NCI-H524 (cell line): ENCODE results near the gene FAM169A.
"Not testable (repeated sequence)": the region's sequence is repeated elsewhere in the genome, so short reads cannot be mapped to it uniquely, and the experiment has no call there.

ENCODE experiments used
- DNase-seq, 2 experiments: peaks; one replicate each; lab custom pipeline; 2025; lab: John Stamatoyannopoulos, UW

Gene FAM169A, protein sequence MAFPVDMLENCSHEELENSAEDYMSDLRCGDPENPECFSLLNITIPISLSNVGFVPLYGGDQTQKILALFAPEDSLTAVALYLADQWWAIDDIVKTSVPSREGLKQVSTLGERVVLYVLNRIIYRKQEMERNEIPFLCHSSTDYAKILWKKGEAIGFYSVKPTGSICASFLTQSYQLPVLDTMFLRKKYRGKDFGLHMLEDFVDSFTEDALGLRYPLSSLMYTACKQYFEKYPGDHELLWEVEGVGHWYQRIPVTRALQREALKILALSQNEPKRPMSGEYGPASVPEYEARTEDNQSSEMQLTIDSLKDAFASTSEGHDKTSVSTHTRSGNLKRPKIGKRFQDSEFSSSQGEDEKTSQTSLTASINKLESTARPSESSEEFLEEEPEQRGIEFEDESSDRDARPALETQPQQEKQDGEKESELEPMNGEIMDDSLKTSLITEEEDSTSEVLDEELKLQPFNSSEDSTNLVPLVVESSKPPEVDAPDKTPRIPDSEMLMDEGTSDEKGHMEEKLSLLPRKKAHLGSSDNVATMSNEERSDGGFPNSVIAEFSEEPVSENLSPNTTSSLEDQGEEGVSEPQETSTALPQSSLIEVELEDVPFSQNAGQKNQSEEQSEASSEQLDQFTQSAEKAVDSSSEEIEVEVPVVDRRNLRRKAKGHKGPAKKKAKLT

DNA sequence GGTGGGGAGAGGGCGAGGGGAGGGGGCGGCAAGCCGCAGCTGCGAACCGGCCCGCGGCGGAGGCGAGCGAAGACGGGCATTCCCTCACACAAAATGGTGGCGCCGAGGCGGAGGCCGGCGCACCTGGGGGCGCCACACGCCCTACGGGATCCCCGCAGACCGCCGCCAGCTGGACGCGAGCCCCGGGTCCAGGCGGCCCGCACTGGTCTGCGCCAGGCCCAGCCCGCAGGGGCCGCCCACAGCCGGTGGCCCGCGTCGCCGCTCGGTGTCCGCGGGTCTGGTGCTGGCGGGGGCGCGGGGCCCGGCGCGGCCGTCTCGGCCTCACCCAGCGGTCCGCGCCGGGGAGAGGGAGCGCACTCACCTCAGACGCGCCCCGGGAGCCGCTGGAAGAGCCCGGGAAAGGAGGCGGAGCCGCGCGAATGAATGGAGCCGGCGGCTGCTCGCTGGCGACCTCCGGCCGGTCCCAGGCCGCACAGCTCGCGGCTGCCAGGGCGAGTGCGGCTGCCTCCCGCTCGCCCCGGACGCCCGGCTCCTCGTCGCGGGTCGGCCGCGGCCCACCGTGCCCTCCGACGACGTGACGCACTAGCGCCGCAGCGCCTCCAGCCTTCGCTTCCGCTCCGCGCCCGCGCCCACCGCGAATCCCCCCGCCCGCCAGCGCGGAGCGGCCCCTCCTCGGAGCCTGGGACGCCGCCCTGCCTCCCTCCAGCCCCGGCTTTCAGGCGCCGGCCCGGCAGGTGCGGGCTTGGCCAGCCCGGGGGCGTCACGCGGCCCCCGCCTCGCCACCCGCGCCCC lies at the start of gene FAM169A:
FAM169A (minus strand) TSS at position 584 of the 792 bp plus-strand sequence. CDS start 24,711 bp downstream, outside the sequence.
- peak; percentile 28 to 59 for DNase-seq

DNA sequence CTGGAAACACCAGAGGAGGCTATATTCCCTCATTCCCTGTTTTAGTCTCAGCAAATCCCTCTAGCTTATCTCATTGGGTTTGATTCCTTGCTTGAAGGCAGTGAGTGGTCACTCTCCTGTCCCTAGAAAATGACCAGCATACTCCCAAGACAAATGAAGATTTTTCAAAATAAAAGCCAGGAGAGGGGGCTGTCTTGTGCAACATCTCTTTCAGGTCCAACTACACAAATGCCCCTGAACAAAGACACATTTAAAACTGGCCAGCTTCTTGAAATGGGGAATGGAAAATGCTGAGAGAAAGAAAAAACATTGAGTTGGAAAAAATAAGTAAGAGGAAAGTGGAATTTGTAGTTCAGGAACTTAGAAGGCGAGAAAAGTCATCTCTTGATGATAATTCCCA lies 49.3 kb upstream of the FAM169A start:
- DNase-seq = no peak

DNA sequence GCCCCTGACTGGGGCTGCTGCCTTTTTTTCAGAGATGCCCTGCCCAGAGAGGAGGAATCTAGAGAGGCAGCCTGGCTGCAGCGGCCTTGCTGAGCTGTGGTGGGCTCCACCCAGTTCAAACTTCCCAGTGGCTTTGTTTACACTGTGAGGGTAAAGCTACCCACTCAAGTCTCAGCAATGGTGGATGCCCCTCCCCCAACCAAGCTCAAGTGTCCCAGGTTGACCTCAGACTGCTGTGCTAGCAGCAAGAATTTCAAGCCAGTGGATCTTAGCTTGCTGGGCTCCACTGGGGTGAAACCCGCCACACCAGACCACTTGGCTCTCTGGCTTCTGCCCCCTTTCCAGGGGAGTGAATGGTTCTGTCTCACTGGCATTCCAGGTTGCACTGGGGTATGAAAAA lies 45.2 kb upstream of the FAM169A start:
- DNase-seq = not testable (repeated sequence)

DNA sequence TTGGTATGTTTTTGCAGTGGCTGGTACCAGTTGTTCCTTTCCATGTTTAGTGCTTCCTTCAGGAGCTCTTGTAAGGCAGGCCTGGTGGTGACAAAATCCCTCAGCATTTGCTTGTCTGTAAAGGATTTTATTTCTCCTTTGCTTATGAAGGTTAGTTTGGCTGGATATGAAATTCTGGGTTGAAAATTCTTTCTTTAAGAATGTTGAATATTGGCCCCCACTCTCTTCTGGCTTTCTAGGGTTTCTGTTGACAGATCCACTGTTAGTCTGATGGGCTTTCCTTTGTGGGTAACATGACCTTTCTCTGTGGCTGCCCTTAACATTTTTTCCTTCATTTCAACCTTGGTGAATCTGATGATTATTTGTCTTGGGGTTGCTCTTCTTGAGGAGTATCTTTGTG lies 43.7 kb upstream of the FAM169A start:
- not testable (repeated sequence) for DNase-seq

DNA sequence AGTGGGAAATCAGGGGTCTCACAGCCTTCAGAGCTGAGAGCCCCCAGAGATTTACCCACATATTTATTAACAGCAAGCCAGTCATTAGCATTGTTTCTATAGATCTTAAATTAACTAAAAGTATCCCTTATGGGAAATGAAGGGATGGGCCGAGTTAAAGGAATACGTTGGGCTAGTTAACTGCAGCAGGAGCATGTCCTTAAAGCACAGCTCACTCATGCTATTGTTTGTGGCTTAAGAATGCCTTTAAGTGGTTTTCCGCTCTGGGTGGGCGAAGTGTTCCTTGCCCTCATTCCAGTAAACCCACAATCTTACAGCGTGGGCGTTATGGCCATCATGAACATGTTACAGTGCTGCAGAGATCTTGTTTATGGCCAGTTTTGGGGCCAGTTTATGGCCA lies 42.0 kb upstream of the FAM169A start:
- not testable (repeated sequence) for DNase-seq

DNA sequence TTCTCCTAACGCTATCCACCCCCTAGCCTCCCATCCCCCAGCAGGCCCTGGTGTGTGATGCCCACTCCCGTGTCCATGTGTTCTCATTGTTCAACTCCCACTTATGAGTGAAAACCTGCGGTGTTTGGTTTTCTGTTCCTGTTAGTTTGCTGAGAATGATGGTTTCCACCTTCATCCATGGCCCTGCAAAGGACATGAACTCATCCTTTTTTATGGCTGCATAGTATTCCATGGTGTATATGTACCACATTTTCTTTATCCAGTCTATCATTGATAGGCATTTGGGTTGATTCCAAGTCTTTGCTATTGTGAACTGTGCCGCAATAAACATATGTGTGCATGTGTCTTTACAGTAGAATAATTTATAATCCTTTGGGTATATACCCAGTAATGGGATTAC lies 38.5 kb upstream of the FAM169A start:
- DNase-seq = not testable (repeated sequence)

DNA sequence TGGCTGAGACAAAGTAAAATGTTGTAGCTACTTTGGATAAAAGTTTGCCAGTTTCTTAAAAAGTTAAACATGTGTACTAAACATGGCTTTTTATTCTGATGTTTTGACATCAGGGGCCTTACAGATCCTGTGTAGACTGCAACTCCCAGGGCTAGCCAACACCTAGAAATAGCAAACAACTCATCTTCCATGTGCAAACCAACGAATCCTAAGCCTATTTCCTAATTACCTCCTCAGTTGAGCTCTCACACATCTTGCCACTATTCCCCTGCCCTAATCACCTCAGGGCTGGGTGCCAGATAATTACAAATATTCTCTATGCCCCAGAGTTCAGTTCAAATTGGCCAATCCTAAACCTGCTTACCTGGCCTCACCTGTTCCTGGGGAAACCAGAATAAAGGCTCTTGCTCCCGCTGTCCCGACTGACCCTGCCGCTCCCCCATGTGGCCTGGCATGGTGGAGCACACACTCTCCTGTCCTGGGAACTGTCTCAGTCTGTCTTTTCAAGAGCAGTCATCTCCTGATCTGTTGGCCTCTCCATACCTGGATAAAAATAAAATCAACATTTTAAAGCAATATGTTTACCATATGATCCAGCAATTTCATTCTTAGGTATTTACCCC lies 37.1 kb upstream of the FAM169A start:
- peak in 1 of 2 experiments; percentile 8 for DNase-seq

DNA sequence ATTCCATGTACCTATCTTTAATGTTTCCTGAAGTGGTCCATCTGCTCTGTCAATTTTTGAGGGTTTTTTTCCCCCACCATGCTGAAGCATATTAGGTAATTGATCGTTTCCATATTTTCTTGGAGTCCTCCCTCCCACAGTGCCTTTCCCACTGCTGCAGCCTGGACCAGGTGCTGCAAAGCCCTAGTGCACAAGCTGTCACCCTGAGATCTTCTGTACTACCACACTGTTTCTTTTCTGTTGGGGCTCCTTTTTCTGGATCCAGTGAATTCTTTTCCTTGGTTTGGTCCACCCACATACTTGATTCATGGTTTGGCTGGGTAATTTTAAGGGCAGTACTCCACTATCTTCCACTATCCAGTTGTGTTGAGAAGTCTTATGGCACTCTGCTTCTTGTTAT lies 30.9 kb upstream of the FAM169A start:
- DNase-seq = no peak

DNA sequence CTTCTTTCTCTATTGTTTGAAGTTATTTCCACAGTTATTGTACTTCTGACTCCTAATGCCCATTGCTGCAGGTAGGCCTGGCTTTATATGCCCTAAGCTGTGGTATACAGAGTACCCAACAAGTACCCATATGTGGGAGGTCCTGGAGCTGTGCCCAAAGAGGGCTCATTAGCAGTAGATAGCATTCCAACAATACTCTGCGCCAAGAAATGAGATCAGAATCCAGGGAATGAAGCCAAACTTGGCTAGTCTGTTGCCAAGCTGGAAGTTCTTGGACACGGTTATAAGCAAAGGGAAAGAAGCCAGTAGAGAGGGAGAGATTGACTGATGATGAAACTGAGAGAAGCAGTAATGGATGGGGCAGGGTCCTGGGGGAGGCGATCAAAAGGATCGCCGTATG lies 29.7 kb upstream of the FAM169A start:
- DNase-seq = no peak

DNA sequence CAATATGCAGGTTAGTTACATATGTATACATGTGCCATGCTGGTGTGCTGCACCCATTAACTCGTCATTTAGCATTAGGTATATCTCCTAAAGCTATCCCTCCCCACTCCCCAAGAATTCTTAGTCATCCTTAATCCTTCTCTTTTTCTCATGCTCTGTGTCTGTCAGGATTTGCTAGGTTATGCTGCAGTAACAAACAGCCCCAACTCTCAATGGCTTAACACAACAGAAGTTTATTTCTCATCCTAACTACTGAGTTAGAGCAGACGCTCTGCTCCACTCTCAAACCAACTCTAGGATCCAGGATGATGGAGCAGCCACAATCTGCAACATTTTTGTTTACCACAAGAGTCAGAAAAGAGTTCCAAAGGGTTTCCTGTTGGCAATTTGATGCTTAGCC lies 28.2 kb upstream of the FAM169A start:
- DNase-seq = no peak

DNA sequence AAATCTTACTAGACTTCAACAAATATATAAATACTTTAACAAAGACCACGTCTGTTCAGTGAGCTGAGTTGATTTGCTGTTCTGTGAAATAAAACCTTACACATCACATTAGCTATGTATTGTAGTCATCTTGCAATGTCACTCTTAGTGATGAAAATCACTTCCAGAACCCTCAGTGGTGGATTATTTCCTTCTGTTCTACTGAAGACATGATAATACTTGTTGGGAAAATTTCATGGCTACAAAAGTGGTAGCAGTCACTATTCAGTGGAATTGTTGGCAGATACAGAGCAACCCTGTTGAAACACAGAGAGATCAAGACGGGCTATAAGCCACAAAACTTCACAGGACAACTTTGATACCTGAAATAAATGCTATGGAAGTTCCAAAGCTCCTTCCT lies 26.7 kb upstream of the FAM169A start:
- DNase-seq = no peak

DNA sequence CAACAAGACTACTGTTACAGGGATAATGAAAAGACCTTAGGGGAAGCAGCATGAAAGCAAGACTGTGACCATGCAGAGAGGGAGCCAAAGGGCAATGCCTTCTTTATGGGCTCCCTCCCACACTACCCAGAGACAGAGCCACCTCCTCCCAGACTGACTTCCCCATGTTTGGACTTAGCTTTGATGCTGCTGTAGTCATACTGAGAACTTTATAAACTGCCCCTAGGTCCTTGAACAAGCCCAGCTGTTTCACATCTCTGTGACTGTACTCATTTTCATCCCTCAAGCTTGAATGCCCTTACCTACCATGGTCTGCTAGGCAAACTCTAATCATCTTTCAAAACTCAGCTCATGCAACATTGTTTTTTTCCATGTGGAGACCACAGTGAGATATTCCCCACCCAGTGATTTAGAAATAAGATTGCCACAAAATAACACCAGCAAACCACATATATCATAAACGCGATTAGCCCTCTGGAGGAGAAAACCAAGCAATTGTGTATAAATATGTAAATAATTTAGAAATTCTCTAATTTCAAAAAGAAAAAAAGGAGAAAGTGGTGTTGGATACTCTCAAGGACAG lies 23.4 kb upstream of the FAM169A start:
- no peak for DNase-seq

DNA sequence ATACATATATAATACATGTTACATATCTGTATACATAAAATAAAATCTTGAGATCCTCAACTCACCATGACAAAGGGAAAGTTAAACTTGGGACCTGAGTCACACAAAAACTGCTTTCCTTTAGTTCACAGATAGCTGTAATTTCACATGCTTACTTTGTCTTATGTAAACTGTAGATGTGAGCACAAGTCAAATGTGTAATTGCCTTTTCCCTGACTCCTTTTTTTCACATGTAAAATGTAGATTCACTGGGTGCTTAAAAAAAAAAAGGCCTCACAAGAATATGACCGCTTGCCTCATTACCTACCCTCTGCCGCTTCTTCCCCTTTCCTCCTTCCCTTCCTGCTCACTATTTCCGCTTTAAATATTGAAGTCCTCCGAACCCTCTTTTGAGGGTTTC lies 21.9 kb upstream of the FAM169A start:
- DNase-seq = no peak

DNA sequence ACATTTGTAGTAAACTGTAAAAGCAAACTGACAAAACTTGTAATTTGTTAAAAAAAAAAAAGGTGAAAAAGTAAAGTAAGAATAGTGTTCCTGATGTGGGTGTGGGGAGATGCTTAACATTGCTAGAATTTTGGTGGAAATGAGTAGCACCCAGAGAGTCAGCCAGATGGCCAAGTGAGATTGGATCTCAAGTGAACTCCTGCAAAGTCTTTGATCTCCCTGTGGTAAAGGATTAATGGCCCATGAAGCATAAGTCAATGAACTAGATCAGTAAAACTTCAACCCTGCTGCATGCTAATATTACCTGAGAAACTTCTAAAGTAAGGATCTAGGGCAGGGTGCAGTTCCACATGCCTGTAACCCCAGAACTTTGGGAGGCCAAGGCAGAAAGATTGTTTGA lies 19.0 kb upstream of the FAM169A start:
- DNase-seq = peak; percentile 28 to 67

DNA sequence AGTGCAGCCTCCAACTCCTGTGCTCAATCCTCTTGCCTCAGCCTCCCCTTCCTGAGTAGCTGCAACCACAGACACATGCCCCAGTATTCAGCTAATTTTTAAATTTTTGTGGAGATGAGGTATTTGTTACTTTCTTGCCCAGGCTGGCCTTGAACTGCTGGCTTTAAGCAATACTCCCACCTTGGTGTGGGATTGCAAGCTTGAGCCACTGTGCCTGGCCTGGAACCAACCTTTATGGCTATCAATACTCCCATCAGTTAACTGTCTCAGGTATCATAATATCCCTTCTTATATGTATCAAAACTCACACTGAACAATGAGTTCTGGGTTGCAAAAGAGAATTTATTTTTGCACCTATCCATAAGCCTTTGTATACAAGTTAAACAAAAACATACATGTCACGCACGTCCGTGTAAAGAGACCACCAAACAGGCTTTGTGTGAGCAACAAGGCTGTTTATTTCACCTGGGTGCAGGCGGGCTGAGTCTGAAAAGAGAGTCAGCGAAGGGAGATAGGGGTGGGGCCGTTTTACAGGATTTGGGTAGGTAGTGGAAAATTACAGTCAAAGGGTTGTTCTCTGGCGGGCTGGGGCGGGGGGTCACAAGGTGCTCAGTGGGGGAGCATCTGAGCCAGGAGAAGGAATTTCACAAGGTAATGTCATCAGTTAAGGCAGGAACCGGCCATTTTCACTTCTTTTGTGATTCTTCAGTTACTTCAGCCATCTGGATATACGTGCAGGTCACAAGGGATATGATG lies 16.4 kb upstream of the FAM169A start:
- DNase-seq = not testable (repeated sequence)

DNA sequence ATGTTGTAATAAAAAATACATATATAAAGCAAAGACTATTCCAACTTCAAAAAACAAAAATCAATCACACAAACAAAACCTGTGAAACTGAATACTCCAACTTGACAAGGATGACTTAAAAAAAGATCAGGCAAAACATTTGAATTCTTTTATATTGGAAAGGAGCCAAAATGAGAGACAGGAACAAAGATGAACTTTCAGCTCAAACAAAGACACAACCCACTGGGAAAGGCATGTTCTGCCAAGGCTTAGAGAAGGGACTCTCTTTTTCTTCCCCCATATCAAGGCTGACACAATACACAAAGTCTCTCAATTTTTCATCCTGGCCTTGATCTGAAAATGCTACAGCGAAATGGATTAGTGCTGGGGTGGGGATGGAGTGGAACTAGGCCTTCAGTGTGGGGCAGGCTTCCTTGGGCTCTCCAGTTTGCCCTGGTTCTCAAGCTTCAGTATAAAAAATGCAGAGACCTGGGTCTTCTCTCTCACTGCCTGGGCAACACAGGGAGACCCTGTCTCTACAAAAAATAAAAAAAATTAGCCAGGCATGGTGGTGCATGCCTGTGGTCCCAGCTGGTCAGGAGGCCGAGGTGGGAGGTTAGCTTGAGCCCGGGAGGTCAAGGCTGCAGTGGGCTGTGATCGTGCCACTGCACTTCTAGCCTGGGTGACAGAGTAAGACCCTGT lies 11.6 kb upstream of the FAM169A start:
- no peak for DNase-seq

DNA sequence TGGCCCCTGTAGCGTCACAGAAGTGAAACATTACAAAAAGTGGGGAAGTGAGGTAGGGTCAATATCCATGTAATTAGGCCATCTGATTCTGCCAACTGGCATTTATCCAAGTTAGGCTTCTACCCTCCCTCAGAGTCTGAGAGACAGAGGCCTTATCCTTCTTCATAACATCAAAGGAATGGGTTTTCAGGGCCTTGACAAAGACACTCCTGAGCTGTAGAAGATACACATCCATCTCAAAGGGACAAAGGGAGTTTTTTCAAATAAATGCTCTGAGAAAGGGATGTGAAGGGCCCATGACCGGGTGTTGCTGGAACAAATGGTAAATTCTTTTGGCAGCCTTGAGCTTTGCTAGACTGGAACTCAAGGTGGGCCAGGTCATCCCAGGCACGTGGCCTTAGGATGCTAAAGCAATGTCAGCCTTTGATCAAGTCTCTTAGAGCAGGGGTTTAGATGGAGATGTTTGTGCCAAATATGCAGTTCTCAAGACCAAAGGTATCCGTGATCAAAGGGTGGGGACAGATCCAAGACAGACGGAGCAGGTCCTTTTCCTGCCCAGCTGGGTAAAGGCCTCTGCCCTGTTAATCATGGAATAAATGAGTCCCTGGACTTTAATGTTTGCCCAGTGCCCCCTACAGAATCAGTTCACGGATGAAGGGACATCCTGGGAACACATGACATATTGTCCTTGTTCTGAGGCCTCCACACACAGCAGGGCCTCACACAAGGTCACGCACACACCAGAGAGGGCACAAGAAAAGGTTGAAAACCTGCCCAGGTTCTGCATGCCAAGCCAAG lies 10.0 kb upstream of the FAM169A start:
- DNase-seq = no peak

DNA sequence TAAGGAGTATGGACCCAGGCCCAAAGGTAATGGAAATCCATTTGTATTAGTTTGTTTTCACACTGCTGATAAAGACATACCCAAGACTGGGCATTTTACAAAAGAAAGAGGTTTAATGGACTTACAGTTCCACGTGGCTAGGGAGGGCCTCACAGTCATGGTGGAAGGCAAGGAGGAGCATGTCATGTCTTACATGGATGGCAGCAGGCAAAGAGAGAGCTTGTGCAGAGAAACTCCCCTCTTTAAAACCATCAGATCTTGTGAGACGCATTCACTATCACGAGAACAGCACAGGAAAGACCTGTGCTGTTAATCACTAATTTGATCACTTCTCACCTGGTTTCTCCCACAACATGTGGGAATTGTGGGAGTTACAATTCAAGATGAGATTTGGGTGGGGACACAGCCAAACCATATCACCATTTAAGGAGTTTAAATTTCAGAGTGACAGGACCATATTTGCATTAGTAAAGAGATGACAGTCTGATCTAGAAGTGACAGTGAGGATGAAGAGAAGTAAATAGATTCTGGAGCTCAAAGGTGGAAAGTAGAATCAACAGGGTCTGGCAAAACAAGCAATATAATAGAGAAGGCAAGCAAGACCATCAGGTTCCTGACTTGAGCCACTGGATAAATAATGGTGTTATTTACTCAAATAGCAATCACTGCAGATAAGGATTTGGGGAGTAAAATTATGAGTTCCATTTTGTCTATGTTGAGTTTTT lies 7.5 kb upstream of the FAM169A start:
- no peak for DNase-seq
